GM21737 (cell line): ENCODE data around the gene COL4A3.
A peak's percentile ranks its signal among the peaks of the same experiment; 100 is the strongest.
"Not testable (repeated sequence)": the region's sequence is repeated elsewhere in the genome, so short reads cannot be mapped to it uniquely, and the experiment has no call there.

ENCODE experiments used
- ATAC-seq: cut with Tn5 transposase; IDR thresholded peaks from one replicate; pipeline ENCODE4 v1.9.1; 2021; ENCODE audit warnings: mild to moderate bottlenecking, moderate library complexity; ENCODE audit not compliant: unreplicated experiment

COL4A3 gene

GRCh38 chr2:227154986-227155774 is 9.2 kb upstream of the COL4A3 start:
- ATAC-seq, result no peak

GRCh38 chr2:227160164-227160563 is 4.3 kb upstream of the COL4A3 start:
- no peak for ATAC-seq

- no peak for ATAC-seq
These were observed 2.5 kb upstream of the COL4A3 start for GRCh38 chr2:227161947-227162346.

- peak; percentile 64 for ATAC-seq
These were observed 883 bp upstream of the COL4A3 start for GRCh38 chr2:227163485-227163997.

GRCh38 chr2:227164763-227165291 is 403 bp downstream of the COL4A3 start:
- ATAC-seq, result peak; percentile 68

- ATAC-seq, result not testable (repeated sequence)
These were observed 7.4 kb downstream of the COL4A3 start for GRCh38 chr2:227171779-227172178.

- ATAC-seq, result no peak
These were observed 13.3 kb downstream of the COL4A3 start for GRCh38 chr2:227177592-227178336.

- no peak for ATAC-seq
These were observed 15.7 kb downstream of the COL4A3 start for GRCh38 chr2:227179988-227180685.

- ATAC-seq, result no peak
These were observed 16.3 kb downstream of the COL4A3 start for GRCh38 chr2:227180770-227181169.

GRCh38 chr2:227182765-227183164 is 18.3 kb downstream of the COL4A3 start:
- no peak for ATAC-seq

GRCh38 chr2:227183657-227184367 is 19.4 kb downstream of the COL4A3 start:
- ATAC-seq, result no peak

- ATAC-seq, result no peak
These were observed 21.3 kb downstream of the COL4A3 start for GRCh38 chr2:227185615-227186232.

- no peak for ATAC-seq
These were observed 22.3 kb downstream of the COL4A3 start for GRCh38 chr2:227186751-227187150.

GRCh38 chr2:227188292-227188691 is 23.9 kb downstream of the COL4A3 start:
- peak; percentile 68 for ATAC-seq

GRCh38 chr2:227191367-227191766 is 26.9 kb downstream of the COL4A3 start:
- no peak for ATAC-seq

GRCh38 chr2:227192491-227192890 is 28.1 kb downstream of the COL4A3 start:
- no peak for ATAC-seq

GRCh38 chr2:227194219-227194618 is 29.8 kb downstream of the COL4A3 start:
- ATAC-seq, result no peak

- no peak for ATAC-seq
These were observed 34.4 kb downstream of the COL4A3 start for GRCh38 chr2:227198866-227199265.

GRCh38 chr2:227201771-227202170 is 37.3 kb downstream of the COL4A3 start:
- ATAC-seq, result no peak

GRCh38 chr2:227204452-227204851 is 40.0 kb downstream of the COL4A3 start:
- ATAC-seq, result no peak
